Central memory CD8-positive, alpha-beta T cell (primary cell): ENCODE results near the gene NOM1.
"Not testable (repeated sequence)": the region's sequence is repeated elsewhere in the genome, so short reads cannot be mapped to it uniquely, and the experiment has no call there.

Experiments
- ATAC-seq: fragments of 150-1000 bp; cut with Tn5 transposase; replicated peaks from 2 replicates; pipeline ENCODE4 v1.10.0; 2022; ENCODE audit warnings: mild to moderate bottlenecking, moderate FRiP score, moderate number of reproducible peaks; ENCODE audit not compliant: poor library complexity, severe bottlenecking; ENCODE audit errors: extremely low read depth
- DNase-seq, 2 donors: peaks; one replicate each; pipeline ENCODE4 v3.0.0; 2021; ENCODE audit warnings: low spot score in 2 of 2
- H3K27ac Mint-ChIP-seq: one replicate; pipeline ENCODE4 v1.8.0; 2022; ENCODE audit warnings: low read depth, mild to moderate bottlenecking, moderate library complexity, mixed read lengths
- H3K27me3 Mint-ChIP-seq: one replicate; pipeline ENCODE4 v1.8.0; 2022; ENCODE audit warnings: mixed read lengths
- H3K36me3 Mint-ChIP-seq: one replicate; pipeline ENCODE4 v1.8.0; 2022; ENCODE audit warnings: mild to moderate bottlenecking, moderate library complexity, mixed read lengths; ENCODE audit not compliant: insufficient read depth
- H3K4me1 Mint-ChIP-seq: one replicate; pipeline ENCODE4 v1.8.0; 2022; ENCODE audit warnings: mixed read lengths
- H3K4me3 Mint-ChIP-seq: one replicate; pipeline ENCODE4 v1.8.0; 2022; ENCODE audit warnings: mild to moderate bottlenecking, moderate library complexity, mixed read lengths
- H3K9me3 Mint-ChIP-seq: one replicate; pipeline ENCODE4 v1.8.0; 2022; ENCODE audit warnings: mixed read lengths

Gene NOM1

DNA sequence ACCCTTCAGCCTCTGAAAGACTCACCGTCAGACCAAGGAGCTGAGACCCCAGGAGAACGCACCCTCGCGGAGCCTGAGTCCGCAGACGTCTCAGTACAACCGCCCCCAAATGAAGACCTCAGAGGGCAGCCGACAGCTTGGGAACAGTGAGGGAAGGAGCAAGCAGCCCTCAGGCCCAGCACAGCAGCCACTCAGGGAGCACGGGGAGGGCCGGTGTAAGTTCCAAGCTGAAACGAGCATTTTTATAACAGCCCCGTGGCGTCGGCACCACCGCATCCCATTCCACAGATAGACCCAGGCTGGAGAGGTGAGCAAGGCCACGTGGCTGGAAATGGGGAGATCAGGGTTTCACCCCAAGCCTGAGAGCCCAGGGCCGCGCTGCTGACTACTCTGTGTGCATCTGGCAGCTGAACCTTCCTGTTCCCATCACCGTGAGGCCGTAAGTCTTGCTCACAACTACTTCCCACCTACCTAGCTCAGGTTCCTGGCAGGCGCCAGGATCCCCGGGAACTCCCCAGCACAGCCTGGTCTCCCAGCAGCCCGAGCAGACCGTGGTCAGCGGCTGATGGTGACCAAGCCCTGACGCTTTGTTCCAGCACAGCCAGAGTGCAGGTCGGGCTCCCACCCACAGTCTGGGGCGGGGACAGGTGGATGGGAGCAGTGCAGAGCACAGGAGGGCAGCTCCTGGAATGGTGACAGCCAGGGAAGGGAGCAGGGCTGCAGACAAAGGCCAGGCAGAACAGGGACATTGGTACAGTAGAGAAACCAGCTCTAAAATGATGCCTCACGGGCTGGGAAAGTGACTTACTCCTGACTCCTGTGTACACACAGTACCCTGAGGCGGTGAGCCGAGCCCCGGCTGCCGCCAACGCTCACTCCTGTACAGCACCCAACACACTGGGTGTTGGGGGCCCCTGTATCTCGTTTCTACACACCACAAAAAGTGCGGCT is 6.1 kb upstream of the NOM1 start:
- peaks cover 37% of the 10 kb centered on the region for H3K27me3 Mint-ChIP-seq
- ATAC-seq (peak; percentile 43), DNase-seq (no peak)
- no peak overlapping the region for H3K4me3 Mint-ChIP-seq
- no peak overlapping the region for H3K27ac Mint-ChIP-seq
- H3K4me1 Mint-ChIP-seq = no peaks in the 10 kb centered on the region
- peaks cover 5% of the 10 kb centered on the region for H3K36me3 Mint-ChIP-seq
- no peaks in the 10 kb centered on the region for H3K9me3 Mint-ChIP-seq

DNA sequence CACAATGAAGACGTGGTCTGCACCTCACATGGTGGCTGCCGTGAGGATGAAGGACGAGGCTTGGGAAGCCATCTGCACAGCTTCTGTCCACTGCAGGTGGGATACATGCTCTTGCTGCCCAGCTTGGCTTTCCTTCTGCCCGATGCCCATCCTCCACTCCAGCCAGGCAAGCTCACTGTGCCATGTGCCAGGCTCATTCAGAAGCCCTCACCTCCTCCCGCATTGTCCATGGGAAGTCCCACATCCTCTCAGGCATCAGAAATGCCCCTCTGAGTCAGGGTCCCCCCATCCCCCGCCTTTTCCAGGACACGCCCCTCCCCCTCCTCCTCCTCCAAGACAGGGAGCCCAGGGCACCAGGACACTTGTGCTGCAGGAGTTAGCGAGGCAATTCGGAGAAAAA is 4.6 kb upstream of the NOM1 start:
- Mint-ChIP-seq H3K36me3 (peaks cover 5% of the 10 kb centered on the region), H3K27ac (no peak overlapping the region), H3K27me3 (peaks cover 35% of the 10 kb centered on the region), H3K9me3 (no peaks in the 10 kb centered on the region), H3K4me3 (no peak overlapping the region), H3K4me1 (no peaks in the 10 kb centered on the region)
- ATAC-seq (no peak), DNase-seq (no peak)

DNA sequence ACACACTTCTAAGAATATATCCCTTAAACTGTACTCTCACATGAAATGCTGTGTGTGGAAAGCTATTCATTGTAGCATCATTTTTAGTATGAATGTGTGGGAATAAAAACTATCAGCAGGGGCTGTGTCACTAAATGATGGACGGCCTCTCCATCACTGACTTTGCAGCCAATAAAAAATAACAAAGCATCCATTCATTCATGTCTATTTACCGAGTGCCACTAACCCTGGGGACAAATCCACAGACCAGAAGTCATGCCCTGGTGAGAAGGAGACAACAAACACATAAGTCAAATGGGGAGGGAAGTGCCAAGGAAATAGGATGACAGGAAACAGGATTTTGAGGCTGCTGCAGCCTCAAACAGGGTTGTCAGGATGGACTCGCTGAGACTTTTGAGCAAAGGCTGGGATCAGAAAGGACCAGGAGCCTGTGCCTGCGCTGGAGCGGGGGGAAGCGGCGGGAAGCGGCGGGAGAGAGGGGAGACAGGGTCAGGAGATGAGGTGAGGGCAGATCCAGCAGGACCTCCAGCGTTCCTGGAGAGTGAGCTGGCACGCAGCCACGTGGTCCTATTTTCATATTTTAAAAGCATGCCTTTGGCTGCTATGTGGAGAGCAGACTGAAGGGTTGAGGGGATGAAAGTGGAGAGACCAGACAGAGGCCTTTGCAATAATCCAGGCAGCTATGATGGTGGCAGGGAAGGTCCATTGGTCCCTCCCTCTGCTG is 2.2 kb upstream of the NOM1 start:
- Mint-ChIP-seq H3K27ac (no peak overlapping the region), H3K9me3 (no peaks in the 10 kb centered on the region), H3K36me3 (peaks cover 8% of the 10 kb centered on the region), H3K4me1 (peaks cover 13% of the 10 kb centered on the region), H3K4me3 (peak overlapping the region; percentile 2), H3K27me3 (peaks cover 33% of the 10 kb centered on the region)
- DNase-seq = no peak
- ATAC-seq = no peak

DNA sequence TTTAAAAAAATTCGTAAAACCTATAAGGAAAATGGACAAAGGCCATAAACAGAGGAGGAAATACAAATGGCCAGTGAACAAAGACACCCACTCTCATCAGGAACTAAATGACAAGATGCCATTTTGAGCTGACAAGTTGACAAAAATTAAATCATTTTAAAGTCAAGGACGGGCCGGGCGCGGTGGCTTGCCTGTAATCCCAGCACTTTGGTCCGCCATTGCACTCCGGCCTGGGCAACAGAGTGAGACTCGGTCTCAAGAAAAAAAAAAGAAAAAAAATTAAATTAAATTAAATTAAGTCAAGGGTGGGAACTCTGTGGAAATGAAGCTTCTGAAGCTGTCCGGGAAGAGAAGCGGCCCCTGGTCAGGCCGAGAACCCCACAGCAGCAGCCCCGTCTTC is 1.2 kb upstream of the NOM1 start:
- no peak for ATAC-seq
- Mint-ChIP-seq H3K4me1 (peaks cover 14% of the 10 kb centered on the region), H3K4me3 (peak overlapping the region; percentile 91), H3K27me3 (peaks cover 22% of the 10 kb centered on the region), H3K9me3 (no peaks in the 10 kb centered on the region), H3K27ac (no peak overlapping the region), H3K36me3 (peaks cover 11% of the 10 kb centered on the region)
- no peak for DNase-seq

DNA sequence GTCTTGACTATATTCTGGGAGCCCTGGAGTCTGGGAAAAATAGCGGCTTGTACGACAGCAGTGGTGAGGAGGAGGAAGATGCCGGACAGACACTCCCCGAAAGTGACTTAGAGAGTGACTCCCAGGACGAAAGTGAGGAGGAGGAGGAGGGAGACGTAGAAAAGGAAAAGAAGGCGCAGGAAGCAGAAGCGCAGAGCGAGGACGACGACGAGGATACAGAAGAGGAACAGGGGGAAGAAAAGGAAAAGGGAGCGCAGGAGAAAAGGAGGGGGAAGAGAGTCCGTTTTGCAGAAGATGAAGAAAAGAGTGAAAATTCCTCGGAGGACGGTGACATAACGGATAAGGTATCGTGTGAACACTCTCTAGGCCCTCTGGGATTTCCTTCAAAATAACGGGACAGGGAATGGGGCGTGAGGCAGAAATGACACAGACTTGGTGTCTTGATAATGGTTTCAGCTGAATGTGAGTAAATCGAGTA is 908 bp downstream of the NOM1 start:
- H3K4me3 Mint-ChIP-seq = peak overlapping the region; percentile 91
- peak overlapping the region; percentile 87 for H3K27ac Mint-ChIP-seq
- peaks cover 19% of the 10 kb centered on the region for H3K4me1 Mint-ChIP-seq
- H3K27me3 Mint-ChIP-seq = peaks cover 2% of the 10 kb centered on the region
- H3K9me3 Mint-ChIP-seq = no peaks in the 10 kb centered on the region
- ATAC-seq (no peak), DNase-seq (no peak)
- peaks cover 26% of the 10 kb centered on the region for H3K36me3 Mint-ChIP-seq

DNA sequence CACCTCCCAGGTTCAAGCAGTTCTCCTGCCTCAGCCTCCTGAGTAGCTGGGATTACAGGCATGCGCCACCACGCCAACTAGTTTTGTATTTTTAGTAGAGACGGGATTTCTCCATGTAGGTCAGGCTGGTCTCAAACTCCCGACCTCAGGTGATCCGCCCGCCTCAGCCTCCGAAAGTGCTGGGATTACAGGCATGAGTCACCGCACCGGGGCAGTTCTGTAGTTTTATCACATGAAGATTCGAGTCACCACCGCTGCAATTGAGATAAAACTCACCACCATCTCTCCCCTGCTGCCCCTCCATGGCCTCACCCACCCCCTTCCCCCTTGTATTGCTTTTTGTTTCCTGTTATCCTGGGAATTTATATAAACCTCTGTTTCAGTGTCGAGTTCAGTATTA is 3.7 kb downstream of the NOM1 start:
- not testable (repeated sequence) for ATAC-seq, H3K27me3 Mint-ChIP-seq, H3K27ac Mint-ChIP-seq, DNase-seq, H3K9me3 Mint-ChIP-seq, H3K4me3 Mint-ChIP-seq
- Mint-ChIP-seq H3K36me3 (peaks cover 40% of the 10 kb centered on the region), H3K4me1 (peaks cover 19% of the 10 kb centered on the region)

DNA sequence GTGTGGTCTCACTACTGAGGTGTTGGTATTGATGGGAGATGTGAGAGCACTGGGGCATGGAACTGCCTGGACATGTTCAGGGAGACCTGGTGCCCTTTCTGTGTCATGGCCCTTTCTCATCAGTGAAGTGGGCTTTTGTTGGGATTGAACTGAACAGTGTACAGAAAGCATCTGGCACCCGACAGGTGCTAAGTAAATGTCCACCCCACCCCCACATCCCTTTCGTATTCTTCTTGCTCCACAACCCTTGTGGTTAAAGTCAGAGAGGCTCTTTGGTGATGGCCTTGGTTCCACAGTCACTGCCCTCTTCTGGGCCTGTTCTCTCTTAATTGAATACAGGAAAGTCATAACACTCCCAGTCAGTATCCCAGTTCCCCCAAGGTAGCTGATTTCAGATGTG is 5.4 kb downstream of the NOM1 start:
- Mint-ChIP-seq H3K36me3 (peaks cover 52% of the 10 kb centered on the region), H3K27ac (no peak overlapping the region), H3K4me1 (peaks cover 19% of the 10 kb centered on the region), H3K9me3 (no peaks in the 10 kb centered on the region), H3K4me3 (no peak overlapping the region), H3K27me3 (no peaks in the 10 kb centered on the region)
- ATAC-seq (no peak), DNase-seq (no peak)

DNA sequence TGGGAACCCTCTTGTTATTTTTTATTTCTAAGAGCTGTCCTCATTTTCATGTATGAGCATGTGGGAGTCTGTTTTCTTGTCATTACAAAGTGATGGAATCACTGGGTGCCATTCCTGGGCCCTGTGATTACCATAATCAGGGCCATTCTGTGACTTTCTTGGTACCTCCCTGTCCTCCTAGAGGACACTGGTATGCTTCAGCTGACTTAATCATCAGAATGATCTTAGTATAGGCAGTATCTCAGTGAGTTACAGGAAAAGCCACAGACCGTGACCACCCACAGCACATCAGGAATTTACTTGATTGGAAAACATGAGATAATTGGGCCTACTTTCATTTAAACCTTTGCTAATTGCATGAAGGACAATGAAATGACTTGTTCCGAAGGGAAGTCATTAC is 7.2 kb downstream of the NOM1 start:
- Mint-ChIP-seq H3K27me3 (no peaks in the 10 kb centered on the region), H3K4me1 (peaks cover 25% of the 10 kb centered on the region), H3K27ac (no peak overlapping the region), H3K9me3 (no peaks in the 10 kb centered on the region), H3K4me3 (no peak overlapping the region), H3K36me3 (peaks cover 57% of the 10 kb centered on the region)
- DNase-seq = no peak
- ATAC-seq = no peak

DNA sequence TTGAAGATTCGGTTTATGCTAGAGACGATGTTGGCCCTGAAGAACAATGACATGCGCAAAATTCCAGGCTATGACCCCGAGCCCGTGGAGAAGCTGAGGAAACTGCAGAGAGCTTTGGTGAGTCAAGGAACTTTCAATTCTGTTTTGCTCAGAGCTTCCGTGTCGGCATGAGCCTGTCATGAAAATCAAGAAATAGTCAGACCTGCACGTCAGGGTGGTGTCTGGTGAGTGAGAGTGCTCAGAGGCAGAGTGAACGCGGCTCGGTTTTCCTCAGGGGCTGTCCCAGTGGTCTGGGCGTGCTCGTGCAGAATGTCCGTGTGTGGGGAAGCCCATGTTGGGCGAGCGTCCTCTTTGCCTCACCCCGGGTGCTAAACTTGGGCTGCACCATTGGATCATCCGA is 12.6 kb downstream of the NOM1 start:
- DNase-seq (no peak), ATAC-seq (no peak)
- H3K27me3 Mint-ChIP-seq = no peaks in the 10 kb centered on the region
- peaks cover 63% of the 10 kb centered on the region for H3K36me3 Mint-ChIP-seq
- no peaks in the 10 kb centered on the region for H3K9me3 Mint-ChIP-seq
- no peak overlapping the region for H3K4me3 Mint-ChIP-seq
- H3K4me1 Mint-ChIP-seq = peaks cover 16% of the 10 kb centered on the region
- H3K27ac Mint-ChIP-seq = no peak overlapping the region

DNA sequence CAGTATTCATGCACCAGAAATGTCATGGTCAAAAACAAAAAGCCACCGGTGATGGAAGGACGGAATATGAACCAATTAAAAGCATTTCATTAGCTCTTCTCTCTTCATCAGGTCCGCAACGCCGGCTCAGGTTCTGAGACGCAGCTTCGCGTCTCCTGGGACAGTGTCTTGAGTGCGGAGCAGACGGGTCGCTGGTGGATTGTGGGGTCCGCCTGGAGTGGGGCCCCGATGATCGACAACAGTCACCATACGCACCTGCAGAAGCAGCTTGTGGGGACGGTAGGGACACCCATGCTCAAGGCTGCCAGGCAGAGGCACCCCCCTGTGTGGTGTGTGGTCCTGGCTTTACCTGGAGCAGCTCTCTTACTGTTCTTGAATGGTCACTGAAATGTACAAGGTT is 13.4 kb downstream of the NOM1 start:
- Mint-ChIP-seq H3K9me3 (no peaks in the 10 kb centered on the region), H3K27ac (no peak overlapping the region), H3K4me1 (peaks cover 16% of the 10 kb centered on the region), H3K27me3 (no peaks in the 10 kb centered on the region), H3K36me3 (peaks cover 63% of the 10 kb centered on the region), H3K4me3 (no peak overlapping the region)
- ATAC-seq = no peak
- DNase-seq = no peak

DNA sequence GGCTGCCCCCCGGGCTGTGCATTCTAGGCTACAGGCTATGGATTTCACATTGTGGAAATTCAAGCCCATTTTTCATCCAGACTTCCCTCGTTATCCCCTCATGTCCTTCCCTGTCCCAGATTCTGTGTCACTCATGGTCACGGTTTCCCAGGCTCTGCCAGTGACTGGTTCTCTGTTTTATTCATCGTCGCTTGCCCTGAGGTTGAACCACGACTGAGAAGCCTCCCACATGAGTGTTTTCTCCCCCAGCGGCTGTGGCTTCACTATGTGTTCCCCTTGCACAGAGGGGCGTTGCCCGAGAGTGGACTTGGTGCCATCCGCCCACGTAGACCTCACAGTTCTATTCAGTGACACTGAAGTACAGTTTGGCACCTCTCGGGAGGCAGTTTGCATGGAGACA is 14.0 kb downstream of the NOM1 start:
- no peak overlapping the region for H3K27ac Mint-ChIP-seq
- ATAC-seq (no peak), DNase-seq (no peak)
- H3K4me3 Mint-ChIP-seq = no peak overlapping the region
- H3K4me1 Mint-ChIP-seq = peaks cover 16% of the 10 kb centered on the region
- H3K36me3 Mint-ChIP-seq = peaks cover 64% of the 10 kb centered on the region
- H3K9me3 Mint-ChIP-seq = no peaks in the 10 kb centered on the region
- no peaks in the 10 kb centered on the region for H3K27me3 Mint-ChIP-seq

DNA sequence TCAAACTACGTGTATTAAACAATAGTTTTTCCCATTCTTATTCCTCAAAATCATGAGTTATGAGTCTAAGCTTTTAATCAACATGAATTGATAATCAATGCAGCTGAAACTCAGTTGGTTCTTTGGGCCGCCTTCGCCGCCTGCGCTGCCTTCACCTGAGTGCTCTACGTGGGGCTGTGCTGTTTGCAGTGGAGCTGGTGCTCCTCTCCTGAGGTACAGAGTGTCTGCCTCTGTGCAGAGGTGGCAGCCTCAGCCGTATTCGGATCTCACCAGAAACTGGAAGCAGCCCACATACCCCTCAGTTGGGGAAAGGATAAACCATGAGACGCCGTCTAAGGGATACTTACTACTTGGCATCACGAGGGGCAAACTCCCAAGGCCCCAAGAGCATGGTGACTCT is 15.5 kb downstream of the NOM1 start:
- DNase-seq = no peak
- peaks cover 16% of the 10 kb centered on the region for H3K4me1 Mint-ChIP-seq
- no peak overlapping the region for H3K27ac Mint-ChIP-seq
- H3K4me3 Mint-ChIP-seq = no peak overlapping the region
- H3K9me3 Mint-ChIP-seq = no peaks in the 10 kb centered on the region
- no peak for ATAC-seq
- H3K36me3 Mint-ChIP-seq = peaks cover 62% of the 10 kb centered on the region
- no peaks in the 10 kb centered on the region for H3K27me3 Mint-ChIP-seq

DNA sequence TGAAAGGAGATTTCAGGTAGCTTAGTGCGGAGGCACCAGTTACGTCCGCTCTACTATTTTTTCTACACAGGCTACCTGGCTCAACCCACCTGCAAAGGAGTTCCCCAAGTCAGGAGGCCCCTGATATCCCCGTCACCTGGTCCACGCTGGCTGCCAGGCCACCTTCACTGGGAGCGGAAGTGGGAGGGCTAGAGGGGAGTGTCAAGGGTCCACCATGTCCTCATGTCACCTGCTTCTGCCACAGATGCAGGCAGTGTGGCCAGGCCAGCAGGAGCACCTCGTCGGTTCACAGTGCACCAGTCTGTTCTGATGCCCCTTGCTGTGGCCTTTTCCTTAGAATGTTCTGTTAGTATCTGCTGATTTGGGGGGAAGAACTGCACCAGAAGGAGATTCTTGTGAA is 16.9 kb downstream of the NOM1 start:
- Mint-ChIP-seq H3K27ac (no peak overlapping the region), H3K36me3 (peaks cover 57% of the 10 kb centered on the region), H3K4me3 (no peak overlapping the region), H3K27me3 (no peaks in the 10 kb centered on the region), H3K9me3 (no peaks in the 10 kb centered on the region), H3K4me1 (peaks cover 5% of the 10 kb centered on the region)
- no peak for DNase-seq
- no peak for ATAC-seq
